Heart left ventricle (tissue), 13 donors: ENCODE measurements around the gene DRG1.

Experiments
- CTCF ChIP-seq, 12 donors: fragments of 200-600 bp; sonication (generic) in 4 of 12; IDR thresholded peaks; one replicate each; pipeline versions ENCODE4 v1.5.0 to v1.8.0; 2018 to 2022; ENCODE audit warnings: antibody characterized with exemption in 12 of 12, mild to moderate bottlenecking in 5 of 12
- POLR2A ChIP-seq, 2 donors: fragments of 450-650 bp; IDR thresholded peaks; one replicate each; pipeline ENCODE4 v1.6.1; 2017; ENCODE audit warnings: antibody characterized with exemption in 2 of 2, mild to moderate bottlenecking in 2 of 2, moderate library complexity in 2 of 2
- donor health status: ischemic (EF 13 %, LVEDD 7.1; RV severe dilation, severe dysfunction).
- donor health status: DM: no; HTN: yes; CAD: no.
- donor health status: DM: no; HTN: no; CAD: no.
- donor health status: ischemic (EF 25% LVEDD 6.9; RV normal size, moderate dysfunction).
- donor health status: ischemic (EF 25% LVEDD 5.7; RV mildly dilated, moderate dysfunction).
- donor health status: ischemic (EF 35%, LVEDD 5.7; RV mildly dilated, moderate dysfunction).
- donor health status: nonischemic (EF 11% LVEDD 7.7; RV severe dilation, severe dysfunction).
- donor health status: DM: yes; HTN: yes; CAD: no.
- donor health status: PGD.
- donor health status: ischemic (EF 29% LVEDD 5.4; RV normal size, mild dysfunction).
- donor health status: nonischemic (EF 23%, LVEDD 6.1; RV moderate dilation, normal function).

DNA sequence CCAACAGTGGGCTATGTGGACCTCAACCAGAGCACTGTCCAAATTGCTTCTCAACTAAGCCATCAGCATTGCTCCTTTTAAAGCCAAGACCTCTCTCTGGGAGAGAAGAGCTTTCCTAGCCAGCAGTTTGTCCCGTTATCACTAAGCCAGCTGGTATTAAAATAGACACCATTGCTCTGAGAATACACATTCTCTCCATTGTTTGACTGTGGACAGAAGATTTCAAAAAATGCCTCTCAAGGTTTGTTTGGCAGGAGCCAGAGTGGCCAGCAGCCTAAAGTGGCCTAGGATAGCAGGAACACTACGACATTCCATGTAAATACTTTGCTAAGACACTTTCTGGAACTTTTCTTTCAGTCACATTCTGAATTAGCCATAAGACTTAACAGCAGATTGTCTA lies 49.0 kb downstream of the DRG1 start:
- TF ChIP-seq CTCF (IDR thresholded peaks at IDR 0.05) (no peak), POLR2A (IDR thresholded peaks at IDR 0.05) (no peak)
